ENCODE results near the gene PGM5.

The PGM5 gene

DNA sequence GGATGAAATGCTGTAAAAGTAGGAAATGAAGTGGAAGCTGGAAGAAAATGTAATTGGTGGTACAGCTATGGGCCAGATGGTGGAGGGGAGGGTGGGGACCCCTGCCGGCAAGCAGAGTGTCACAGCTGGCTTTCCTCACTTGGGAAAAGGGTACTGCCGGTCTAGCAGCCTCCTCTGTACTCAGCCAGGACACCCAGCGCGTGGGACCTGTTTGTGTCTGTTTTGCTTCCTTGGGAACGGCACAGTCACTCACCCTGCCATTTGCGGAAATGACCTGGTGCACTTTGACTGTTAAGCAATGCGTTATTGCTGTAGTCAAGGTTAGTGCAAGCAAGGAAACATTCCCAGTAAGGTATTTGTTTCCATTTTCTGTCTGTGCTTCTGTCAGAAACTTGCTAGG, 174.2 kb downstream of the PGM5 start:
- Histone ChIP-seq H3K4me3 (ENCODE audit: insufficient read depth, low read length, poor library complexity, severe bottlenecking) (no peak overlapping the region), H3K9ac (ENCODE audit: low read length) (no peak overlapping the region), H3K27me3 (ENCODE audit: low read length) (no peaks in the 10 kb centered on the region), H4K20me1 (ENCODE audit: low read depth, low read length) (no peaks in the 10 kb centered on the region), H3K36me3 (ENCODE audit: low read length) (no peaks in the 10 kb centered on the region), H3K27ac (ENCODE audit: low read depth, low read length) (no peak overlapping the region), H3K4me2 (ENCODE audit: low read depth, low read length, poor library complexity, severe bottlenecking) (no peak overlapping the region), H3K9me3 (ENCODE audit: insufficient read depth, low read length) (no peaks in the 10 kb centered on the region), H3K9me2 (replicated peaks; ENCODE audit: insufficient read depth, low read length) (no peaks in the 10 kb centered on the region), H2AFZ (ENCODE audit: low read depth, low read length, severe bottlenecking) (no peak overlapping the region), H3F3A (ENCODE audit: insufficient read depth) (no peaks in the 10 kb centered on the region), H3K79me2 (ENCODE audit: insufficient read depth, low read length) (no peaks in the 10 kb centered on the region)
- TF ChIP-seq CTCF (IDR thresholded peaks at IDR 0.05; ENCODE audit: insufficient read depth, low read length, poor library complexity, severe bottlenecking) (no peak), EZH2phosphoT487 (conservative IDR thresholded peaks at IDR 0.05; ENCODE audit: low read length) (no peak)

DNA sequence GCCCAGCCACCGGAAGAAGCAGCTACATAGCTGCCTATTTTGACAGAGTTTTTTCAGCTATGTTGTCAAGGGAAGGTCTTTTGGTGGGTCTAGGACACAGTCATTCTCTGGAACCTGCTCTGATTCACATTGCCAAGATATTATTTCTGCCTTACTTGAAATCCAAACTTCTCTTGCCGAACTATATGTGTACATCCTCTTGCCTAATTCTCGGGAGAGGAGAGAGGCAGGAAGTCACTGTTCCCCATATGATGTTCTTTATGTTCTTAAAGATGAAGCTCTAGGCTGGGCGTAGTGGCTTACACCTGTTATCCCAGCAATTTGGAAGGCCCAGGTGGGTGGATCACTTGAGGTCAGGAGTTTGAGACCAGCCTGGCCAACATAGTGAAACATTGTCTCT, 175.7 kb downstream of the PGM5 start:
- H3K79me2 ChIP-seq (ENCODE audit: insufficient read depth, low read length) = no peaks in the 10 kb centered on the region
- H2AFZ ChIP-seq (ENCODE audit: low read depth, low read length, severe bottlenecking) = no peak overlapping the region
- no peaks in the 10 kb centered on the region for H4K20me1 ChIP-seq (ENCODE audit: low read depth, low read length)
- no peak overlapping the region for H3K9ac ChIP-seq (ENCODE audit: low read length)
- H3K9me2 ChIP-seq (replicated peaks; ENCODE audit: insufficient read depth, low read length) = no peaks in the 10 kb centered on the region
- no peaks in the 10 kb centered on the region for H3K36me3 ChIP-seq (ENCODE audit: low read length)
- H3K4me2 ChIP-seq (ENCODE audit: low read depth, low read length, poor library complexity, severe bottlenecking) = no peak overlapping the region
- no peak overlapping the region for H3K27ac ChIP-seq (ENCODE audit: low read depth, low read length)
- H3F3A ChIP-seq (ENCODE audit: insufficient read depth) = no peaks in the 10 kb centered on the region
- H3K4me3 ChIP-seq (ENCODE audit: insufficient read depth, low read length, poor library complexity, severe bottlenecking) = no peak overlapping the region
- H3K27me3 ChIP-seq (ENCODE audit: low read length) = no peaks in the 10 kb centered on the region
- TF ChIP-seq EZH2phosphoT487 (conservative IDR thresholded peaks at IDR 0.05; ENCODE audit: low read length) = no peak
- no peaks in the 10 kb centered on the region for H3K9me3 ChIP-seq (ENCODE audit: insufficient read depth, low read length)

- no peaks in the 10 kb centered on the region for H3K36me3 ChIP-seq (ENCODE audit: low read length)
- no peak overlapping the region for H3K27ac ChIP-seq (ENCODE audit: low read depth, low read length)
- no peak overlapping the region for H3K9ac ChIP-seq (ENCODE audit: low read length)
- no peaks in the 10 kb centered on the region for H3F3A ChIP-seq (ENCODE audit: insufficient read depth)
- H3K4me3 ChIP-seq (ENCODE audit: insufficient read depth, low read length, poor library complexity, severe bottlenecking) = no peak overlapping the region
- H2AFZ ChIP-seq (ENCODE audit: low read depth, low read length, severe bottlenecking) = no peak overlapping the region
- no peaks in the 10 kb centered on the region for H3K9me2 ChIP-seq (replicated peaks; ENCODE audit: insufficient read depth, low read length)
- no peaks in the 10 kb centered on the region for H3K27me3 ChIP-seq (ENCODE audit: low read length)
- H3K79me2 ChIP-seq (ENCODE audit: insufficient read depth, low read length) = no peaks in the 10 kb centered on the region
- TF ChIP-seq EZH2phosphoT487 (conservative IDR thresholded peaks at IDR 0.05; ENCODE audit: low read length) (no peak), CTCF (IDR thresholded peaks at IDR 0.05; ENCODE audit: insufficient read depth, low read length, poor library complexity, severe bottlenecking) (no peak)
- H3K9me3 ChIP-seq (ENCODE audit: insufficient read depth, low read length) = no peaks in the 10 kb centered on the region
- H4K20me1 ChIP-seq (ENCODE audit: low read depth, low read length) = no peaks in the 10 kb centered on the region
- H3K4me2 ChIP-seq (ENCODE audit: low read depth, low read length, poor library complexity, severe bottlenecking) = no peak overlapping the region
These were observed 177.3 kb downstream of the PGM5 start for GRCh38 chr9:68533678-68534077.

GRCh38 chr9:68536876-68537615, 180.6 kb downstream of the PGM5 start:
- Histone ChIP-seq H3K79me2 (ENCODE audit: insufficient read depth, low read length) (no peaks in the 10 kb centered on the region), H3K9ac (ENCODE audit: low read length) (no peak overlapping the region), H3F3A (ENCODE audit: insufficient read depth) (no peaks in the 10 kb centered on the region), H4K20me1 (ENCODE audit: low read depth, low read length) (no peaks in the 10 kb centered on the region), H2AFZ (ENCODE audit: low read depth, low read length, severe bottlenecking) (no peak overlapping the region), H3K4me2 (ENCODE audit: low read depth, low read length, poor library complexity, severe bottlenecking) (no peak overlapping the region), H3K9me2 (replicated peaks; ENCODE audit: insufficient read depth, low read length) (no peaks in the 10 kb centered on the region), H3K9me3 (ENCODE audit: insufficient read depth, low read length) (no peaks in the 10 kb centered on the region), H3K36me3 (ENCODE audit: low read length) (no peaks in the 10 kb centered on the region), H3K27me3 (ENCODE audit: low read length) (no peaks in the 10 kb centered on the region), H3K27ac (ENCODE audit: low read depth, low read length) (no peak overlapping the region), H3K4me3 (ENCODE audit: insufficient read depth, low read length, poor library complexity, severe bottlenecking) (no peak overlapping the region)
- TF ChIP-seq CTCF (IDR thresholded peaks at IDR 0.05; ENCODE audit: insufficient read depth, low read length, poor library complexity, severe bottlenecking) = no peak
- no peak for TF ChIP-seq EZH2phosphoT487 (conservative IDR thresholded peaks at IDR 0.05; ENCODE audit: low read length)
